Uterus (tissue), 4 donors: ENCODE measurements around the gene RAD51B. TPM values are rescaled to one million over a fixed set of nuclear protein-coding genes. Genes with fewer than 3 reads are reported as not detected.

Experiments used
- DNase-seq, 2 donors: peaks; one replicate each; pipeline ENCODE4 v3.0.0-alpha.2; 2019 to 2020
- H3K27ac ChIP-seq, 2 donors: fragments of 200-600 bp; sonication (generic); 1 replicate in 1 of 2; 2 replicates in 1 of 2; pipeline ENCODE4 v1.5.1; 2016 to 2018
- H3K27me3 ChIP-seq, 2 donors: fragments of 200-600 bp; sonication (generic); one replicate each; pipeline ENCODE4 v1.5.1; 2018 to 2019; ENCODE audit warnings: control low read depth in 1 of 2
- H3K36me3 ChIP-seq, 2 donors: fragments of 200-600 bp; sonication (generic); one replicate each; pipeline ENCODE4 v1.5.1; 2019; ENCODE audit warnings: control low read depth in 1 of 2
- H3K4me1 ChIP-seq, 2 donors: fragments of 200-600 bp; sonication (generic); one replicate each; pipeline ENCODE4 v1.5.1; 2018 to 2019; ENCODE audit warnings: control low read depth in 1 of 2
- H3K4me3 ChIP-seq, 2 donors: fragments of 200-600 bp; sonication (generic); 1 replicate in 1 of 2; 2 replicates in 1 of 2; pipeline ENCODE4 v1.5.1; 2018 to 2019; ENCODE audit warnings: mild to moderate bottlenecking in 1 of 2
- H3K9me3 ChIP-seq, 2 donors: fragments of 200-600 bp; sonication (generic); one replicate each; pipeline ENCODE4 v1.5.1; 2019; ENCODE audit warnings: control low read depth in 1 of 2
- CTCF ChIP-seq, 4 experiments: fragments of 200-600 bp in 2 of 4; fragments of 450-650 bp in 2 of 4; sonication (generic) in 2 of 4; IDR thresholded peaks; one replicate each; pipeline ENCODE4 v1.5.1; 2016 to 2019; ENCODE audit warnings: antibody characterized with exemption in 4 of 4, mild to moderate bottlenecking in 2 of 4, moderate library complexity in 1 of 4
- POLR2A ChIP-seq, 2 donors: fragments of 450-650 bp; IDR thresholded peaks; one replicate each; pipeline ENCODE4 v1.6.1; 2016; ENCODE audit warnings: antibody characterized with exemption in 2 of 2, mild to moderate bottlenecking in 1 of 2, moderate library complexity in 1 of 2
- intact Hi-C: fragments of 100-400 bp; cut with DNase I; formaldehyde crosslinking; loops from one replicate; pipeline ENCODE4 v1.15.1; 2023; ENCODE audit warnings: low total_unique reads
- total RNA-seq, 4 donors: library from RNA; depleted of rRNA in 3 of 4; stranded (reverse); fragments of >200 nt in 3 of 4; gene quantifications; one replicate each; pipeline versions ENCODE4 v1.1.0 to v1.2.4, GENCODE V29; 2014 to 2023
- donor health status: DM: yes; HTN: yes; CAD: no.

Gene RAD51B
- total RNA-seq, 4 donors from 2014 or later: 29.5 to 100.0 (median 70.3) TPM

- intact Hi-C loops: no loop called here
Measured at GRCh38 chr14:68262567-68262966, 443.0 kb downstream of the RAD51B start.

GRCh38 chr14:68263563-68264259 is 444.1 kb downstream of the RAD51B start:
- peak overlapping the region; percentile 26 to 53 for H3K27ac ChIP-seq
- H3K9me3 ChIP-seq: no peaks in the 10 kb centered on the region
- intact Hi-C loops: no loop called here
- TF ChIP-seq POLR2A (IDR thresholded peaks at IDR 0.05): no peak
- H3K4me3 ChIP-seq: no peak overlapping the region
- no peaks in the 10 kb centered on the region for H3K4me1 ChIP-seq
- DNase-seq: no peak
- no peaks in the 10 kb centered on the region for H3K27me3 ChIP-seq
- H3K36me3 ChIP-seq: no peaks in the 10 kb centered on the region

More at GRCh38 chr14:68262567-68262966, 443.0 kb downstream of the RAD51B start:
- peak overlapping the region; percentile 41 to 46 for H3K27ac ChIP-seq
- H3K4me3 ChIP-seq: no peak overlapping the region
- H3K36me3 ChIP-seq: no peaks in the 10 kb centered on the region
- DNase-seq: no peak
- H3K4me1 ChIP-seq: no peaks in the 10 kb centered on the region
- H3K9me3 ChIP-seq: no peaks in the 10 kb centered on the region
- H3K27me3 ChIP-seq: no peaks in the 10 kb centered on the region
- TF ChIP-seq POLR2A (IDR thresholded peaks at IDR 0.05) (no peak), CTCF (IDR thresholded peaks at IDR 0.05) (no peak)

GRCh38 chr14:68264260-68264569 is 444.6 kb downstream of the RAD51B start:
- Histone ChIP-seq H3K9me3 (no peaks in the 10 kb centered on the region), H3K27me3 (no peaks in the 10 kb centered on the region), H3K36me3 (no peaks in the 10 kb centered on the region), H3K4me3 (no peak overlapping the region), H3K27ac (peak overlapping the region; percentile 26 to 53), H3K4me1 (peaks cover 0 to 1% of the 10 kb centered on the region in 2 donors)
- intact Hi-C loops: no loop called here
- TF ChIP-seq POLR2A (IDR thresholded peaks at IDR 0.05): no peak
- TF ChIP-seq CTCF (IDR thresholded peaks at IDR 0.05): no peak
- DNase-seq: no peak

- Histone ChIP-seq H3K27ac (peak overlapping the region; percentile 69 to 75), H3K36me3 (no peaks in the 10 kb centered on the region)
Measured at GRCh38 chr14:68266998-68267397, 447.4 kb downstream of the RAD51B start.

GRCh38 chr14:68268197-68268596 is 448.6 kb downstream of the RAD51B start:
- no peak overlapping the region for H3K4me3 ChIP-seq
- DNase-seq: no peak
- H3K9me3 ChIP-seq: no peaks in the 10 kb centered on the region
- H3K27ac ChIP-seq: peak overlapping the region; percentile 69 to 75
- no peaks in the 10 kb centered on the region for H3K36me3 ChIP-seq
- no peaks in the 10 kb centered on the region for H3K27me3 ChIP-seq
- intact Hi-C loops: no loop called here
- TF ChIP-seq POLR2A (IDR thresholded peaks at IDR 0.05) (no peak), CTCF (IDR thresholded peaks at IDR 0.05) (no peak)
- peaks cover 0 to 6% of the 10 kb centered on the region in 2 donors for H3K4me1 ChIP-seq

More at GRCh38 chr14:68266998-68267397, 447.4 kb downstream of the RAD51B start:
- no peak overlapping the region for H3K4me3 ChIP-seq
- TF ChIP-seq CTCF (IDR thresholded peaks at IDR 0.05) (no peak), POLR2A (IDR thresholded peaks at IDR 0.05) (no peak)
- H3K4me1 ChIP-seq: peaks cover 0 to 6% of the 10 kb centered on the region in 2 donors
- no peak for DNase-seq
- intact Hi-C loops: no loop called here
- H3K9me3 ChIP-seq: no peaks in the 10 kb centered on the region
- no peaks in the 10 kb centered on the region for H3K27me3 ChIP-seq
